Activated T-cell treated with anti-CD3 and anti-CD28 coated beads, Interleukin-2, amount 50 U/mL, for 4 hours (primary cell): ENCODE measurements around the gene FAM180A. TPM values are rescaled to one million over a fixed set of nuclear protein-coding genes. Genes with fewer than 3 reads are reported as not detected.

Source experiments
- ATAC-seq, 2 donors: fragments of 200-7000 bp; cut with Tn5 transposase; one replicate each; pipeline ENCODE4 v1.10.0; 2021
- DNase-seq: peaks from one replicate; pipeline ENCODE4 v3.0.0-alpha.2; 2020
- H3K27me3 Mint-ChIP-seq: one replicate; pipeline ENCODE4 v1.8.0; 2021; ENCODE audit warnings: low read depth, mixed read lengths
- H3K36me3 Mint-ChIP-seq: one replicate; pipeline ENCODE4 v1.8.0; 2022; ENCODE audit warnings: mixed read lengths; ENCODE audit not compliant: insufficient read depth
- H3K4me1 Mint-ChIP-seq: one replicate; pipeline ENCODE4 v1.8.0; 2021; ENCODE audit warnings: low read depth, mixed read lengths
- H3K4me3 Mint-ChIP-seq: one replicate; pipeline ENCODE4 v1.8.0; 2021; ENCODE audit warnings: mild to moderate bottlenecking, moderate library complexity, mixed read lengths
- H3K9me3 Mint-ChIP-seq: one replicate; pipeline ENCODE4 v1.8.0; 2021; ENCODE audit warnings: mixed read lengths
- total RNA-seq, 3 donors: library from RNA; stranded (reverse); gene quantifications; one replicate each; pipeline ENCODE4 v1.2.1, GENCODE V29; 2021

The FAM180A gene
- total RNA-seq: not detected

GRCh38 chr7:135748770-135749169 is at the start of gene FAM180A:
Gene FAM180A, minus strand, starts transcription at chr7:135748813. Its CDS starts 233 bp downstream, at chr7:135748580.
- ATAC-seq (no peak), DNase-seq (no peak)
- Mint-ChIP-seq H3K27me3 (peaks cover 2% of the 10 kb centered on the region), H3K36me3 (no peaks in the 10 kb centered on the region), H3K4me1 (no peaks in the 10 kb centered on the region), H3K4me3 (no peak within 1 kb of the TSS), H3K9me3 (no peaks in the 10 kb centered on the region)

GRCh38 chr7:135798095-135798494 is 49.5 kb upstream of the FAM180A start:
- H3K36me3 Mint-ChIP-seq: no peaks in the 10 kb centered on the region

GRCh38 chr7:135795846-135796570 is 47.4 kb upstream of the FAM180A start:
- ATAC-seq (no peak), DNase-seq (no peak)
- Mint-ChIP-seq H3K4me3 (no peak overlapping the region), H3K9me3 (no peaks in the 10 kb centered on the region), H3K27me3 (peaks cover 15% of the 10 kb centered on the region), H3K4me1 (peaks cover 4% of the 10 kb centered on the region), H3K36me3 (no peaks in the 10 kb centered on the region)

More at GRCh38 chr7:135798095-135798494, 49.5 kb upstream of the FAM180A start:
- no peaks in the 10 kb centered on the region for H3K9me3 Mint-ChIP-seq
- peaks cover 7% of the 10 kb centered on the region for H3K4me1 Mint-ChIP-seq
- H3K27me3 Mint-ChIP-seq: peaks cover 10% of the 10 kb centered on the region
- ATAC-seq (no peak), DNase-seq (no peak)
- no peak overlapping the region for H3K4me3 Mint-ChIP-seq

GRCh38 chr7:135793841-135794240 is 45.2 kb upstream of the FAM180A start:
- H3K9me3 Mint-ChIP-seq: no peaks in the 10 kb centered on the region
- no peak overlapping the region for H3K4me3 Mint-ChIP-seq
- H3K27me3 Mint-ChIP-seq: peaks cover 9% of the 10 kb centered on the region
- DNase-seq: no peak
- H3K4me1 Mint-ChIP-seq: peaks cover 2% of the 10 kb centered on the region
- ATAC-seq: no peak
- H3K36me3 Mint-ChIP-seq: no peaks in the 10 kb centered on the region

GRCh38 chr7:135792866-135793265 is 44.3 kb upstream of the FAM180A start:
- Mint-ChIP-seq H3K27me3 (peaks cover 9% of the 10 kb centered on the region), H3K4me3 (no peak overlapping the region)
- no peak for ATAC-seq

GRCh38 chr7:135792363-135792668 is 43.7 kb upstream of the FAM180A start:
- Mint-ChIP-seq H3K4me3 (no peak overlapping the region), H3K9me3 (no peaks in the 10 kb centered on the region), H3K27me3 (peaks cover 9% of the 10 kb centered on the region), H3K36me3 (no peaks in the 10 kb centered on the region), H3K4me1 (peaks cover 2% of the 10 kb centered on the region)
- DNase-seq (no peak), ATAC-seq (no peak)

More at GRCh38 chr7:135792866-135793265, 44.3 kb upstream of the FAM180A start:
- Mint-ChIP-seq H3K4me1 (peaks cover 2% of the 10 kb centered on the region), H3K9me3 (no peaks in the 10 kb centered on the region), H3K36me3 (no peaks in the 10 kb centered on the region)
- DNase-seq: no peak

- Mint-ChIP-seq H3K4me1 (no peaks in the 10 kb centered on the region), H3K36me3 (no peaks in the 10 kb centered on the region), H3K27me3 (peaks cover 9% of the 10 kb centered on the region), H3K9me3 (no peaks in the 10 kb centered on the region), H3K4me3 (no peak overlapping the region)
- no peak for DNase-seq
- ATAC-seq: no peak
Observed at GRCh38 chr7:135791543-135792362, 43.1 kb upstream of the FAM180A start.

GRCh38 chr7:135790371-135790977 is 41.9 kb upstream of the FAM180A start:
- Mint-ChIP-seq H3K4me1 (no peaks in the 10 kb centered on the region), H3K4me3 (no peak overlapping the region), H3K36me3 (no peaks in the 10 kb centered on the region), H3K27me3 (peaks cover 11% of the 10 kb centered on the region), H3K9me3 (no peaks in the 10 kb centered on the region)
- ATAC-seq (no peak), DNase-seq (no peak)

- no peak for DNase-seq
- H3K4me1 Mint-ChIP-seq: no peaks in the 10 kb centered on the region
- peaks cover 11% of the 10 kb centered on the region for H3K27me3 Mint-ChIP-seq
- no peak overlapping the region for H3K4me3 Mint-ChIP-seq
- no peak for ATAC-seq
- H3K36me3 Mint-ChIP-seq: no peaks in the 10 kb centered on the region
- H3K9me3 Mint-ChIP-seq: no peaks in the 10 kb centered on the region
Observed at GRCh38 chr7:135789956-135790355, 41.3 kb upstream of the FAM180A start.

- DNase-seq: no peak
- Mint-ChIP-seq H3K36me3 (no peaks in the 10 kb centered on the region), H3K4me1 (no peaks in the 10 kb centered on the region), H3K9me3 (no peaks in the 10 kb centered on the region), H3K4me3 (no peak overlapping the region), H3K27me3 (peaks cover 11% of the 10 kb centered on the region)
- ATAC-seq: no peak
Observed at GRCh38 chr7:135789431-135789830, 40.8 kb upstream of the FAM180A start.

GRCh38 chr7:135786911-135787310 is 38.3 kb upstream of the FAM180A start:
- no peaks in the 10 kb centered on the region for H3K36me3 Mint-ChIP-seq
- H3K27me3 Mint-ChIP-seq: peaks cover 9% of the 10 kb centered on the region
- H3K4me1 Mint-ChIP-seq: no peaks in the 10 kb centered on the region
- no peaks in the 10 kb centered on the region for H3K9me3 Mint-ChIP-seq
- DNase-seq (no peak), ATAC-seq (no peak)
- H3K4me3 Mint-ChIP-seq: no peak overlapping the region

- H3K36me3 Mint-ChIP-seq: no peaks in the 10 kb centered on the region
- H3K27me3 Mint-ChIP-seq: peaks cover 6% of the 10 kb centered on the region
- no peak for ATAC-seq
- no peak overlapping the region for H3K4me3 Mint-ChIP-seq
- DNase-seq: no peak
- H3K9me3 Mint-ChIP-seq: no peaks in the 10 kb centered on the region
- no peaks in the 10 kb centered on the region for H3K4me1 Mint-ChIP-seq
Observed at GRCh38 chr7:135785065-135785464, 36.5 kb upstream of the FAM180A start.

GRCh38 chr7:135784013-135784412 is 35.4 kb upstream of the FAM180A start:
- Mint-ChIP-seq H3K27me3 (peaks cover 4% of the 10 kb centered on the region), H3K4me3 (no peak overlapping the region), H3K4me1 (no peaks in the 10 kb centered on the region), H3K36me3 (no peaks in the 10 kb centered on the region), H3K9me3 (no peaks in the 10 kb centered on the region)
- DNase-seq (no peak), ATAC-seq (no peak)

- Mint-ChIP-seq H3K9me3 (peaks cover 2% of the 10 kb centered on the region), H3K27me3 (peaks cover 4% of the 10 kb centered on the region), H3K4me3 (no peak overlapping the region), H3K4me1 (no peaks in the 10 kb centered on the region), H3K36me3 (no peaks in the 10 kb centered on the region)
- ATAC-seq (no peak), DNase-seq (no peak)
Observed at GRCh38 chr7:135782801-135783200, 34.2 kb upstream of the FAM180A start.
